Measurements from ENCODE around the gene UGCG.
"Not testable (repeated sequence)": the region's sequence is repeated elsewhere in the genome, so short reads cannot be mapped to it uniquely, and the experiment has no call there.

The UGCG gene

DNA sequence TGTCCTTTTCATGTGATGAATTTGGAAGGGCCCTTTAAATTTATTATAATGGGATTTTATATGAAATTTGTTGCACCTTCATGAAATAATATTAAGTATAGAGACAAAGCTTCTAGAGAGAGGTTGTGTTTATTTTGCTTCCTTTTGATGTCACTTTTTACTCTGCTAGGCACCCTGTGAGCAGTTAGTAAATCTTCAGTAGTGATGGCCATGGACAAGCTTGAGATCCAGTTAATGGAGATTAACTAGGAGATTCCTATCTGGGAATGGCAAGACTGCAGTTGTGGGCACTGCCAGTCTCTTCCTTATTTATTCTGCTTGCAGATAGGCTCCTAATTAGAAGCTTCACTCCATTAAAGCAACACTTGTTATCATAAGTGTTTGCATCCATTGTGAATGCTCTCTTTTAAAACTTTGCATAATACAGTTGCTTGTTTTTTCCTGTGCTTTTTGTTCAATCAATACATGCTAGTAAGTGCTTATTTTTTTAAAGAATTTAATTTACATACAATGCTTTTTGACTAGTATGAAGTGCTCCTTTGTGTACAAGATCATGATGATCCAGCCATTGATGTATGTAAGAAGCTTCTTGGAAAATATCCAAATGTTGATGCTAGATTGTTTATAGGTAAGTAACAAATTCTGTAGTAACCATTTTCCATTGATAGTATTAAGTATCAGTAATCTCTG is 25.9 kb downstream of the UGCG start:
- DNase-seq: no peak

DNA sequence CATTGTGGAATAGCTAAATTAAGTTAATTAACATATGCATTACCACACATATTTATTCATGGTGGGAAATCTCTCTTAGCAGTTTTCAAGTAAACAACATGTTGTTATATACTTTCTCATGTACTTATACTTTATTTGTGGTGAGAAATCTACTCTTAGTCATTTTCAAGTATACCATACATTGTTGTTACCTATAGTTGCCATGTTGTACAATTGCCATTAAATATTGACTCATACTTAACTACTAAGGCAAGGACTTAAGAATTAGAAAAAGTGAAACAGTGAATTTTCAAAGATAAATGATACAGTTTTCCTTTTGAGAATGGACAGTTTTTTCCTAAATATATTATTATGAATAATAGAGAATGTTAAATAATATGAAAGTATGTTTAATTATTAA is 27.7 kb downstream of the UGCG start:
- DNase-seq: no peak

GRCh38 chr9:111925017-111925770 is 28.6 kb downstream of the UGCG start:
- no peak for DNase-seq

- no peak for DNase-seq
Observed at GRCh38 chr9:111925784-111926183, 29.2 kb downstream of the UGCG start.

- peak; percentile 12 to 84 (median 45) for DNase-seq
Observed at GRCh38 chr9:111926421-111926875, 29.8 kb downstream of the UGCG start.

GRCh38 chr9:111928359-111928720 is 31.7 kb downstream of the UGCG start:
- no peak for DNase-seq

GRCh38 chr9:111934747-111935146 is 38.1 kb downstream of the UGCG start:
- no peak for DNase-seq

DNA sequence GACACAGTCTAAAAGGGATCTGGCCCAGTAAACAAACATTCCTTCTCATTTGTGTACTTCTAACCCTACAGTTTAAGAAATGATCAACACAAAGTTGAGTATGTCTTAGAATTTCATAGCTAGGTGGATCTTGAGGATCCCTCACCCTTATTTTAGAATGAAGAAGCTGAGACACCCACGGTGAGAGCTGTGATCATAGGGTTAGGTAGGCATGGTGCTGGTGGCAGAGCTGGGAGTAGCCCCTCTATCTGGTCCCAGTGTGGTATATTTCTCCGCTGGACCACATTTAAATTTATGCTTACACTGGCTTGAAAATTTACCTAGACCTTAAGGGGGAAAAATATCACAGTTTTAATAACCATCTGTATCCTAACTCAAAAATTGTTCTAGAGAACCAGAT is 39.8 kb downstream of the UGCG start:
- no peak for DNase-seq

DNA sequence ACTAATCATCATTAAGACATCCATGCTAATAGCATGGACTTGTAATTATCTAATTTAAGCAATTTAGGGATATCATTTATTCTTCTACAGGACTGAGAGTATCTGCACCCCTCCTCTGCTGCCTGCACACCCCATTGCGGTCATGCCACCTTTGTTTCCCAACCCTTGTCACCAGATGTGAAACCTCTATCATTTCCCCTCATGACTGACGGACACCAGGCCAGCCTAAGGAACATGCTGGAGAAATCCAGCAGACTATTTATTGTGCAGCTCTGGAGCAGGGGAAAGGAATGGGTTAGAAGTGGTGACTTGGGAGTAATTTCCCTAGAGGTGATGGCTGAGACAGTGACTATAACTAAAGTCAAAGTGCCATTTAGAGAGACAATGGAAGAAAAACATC is 40.7 kb downstream of the UGCG start:
- DNase-seq: no peak

DNA sequence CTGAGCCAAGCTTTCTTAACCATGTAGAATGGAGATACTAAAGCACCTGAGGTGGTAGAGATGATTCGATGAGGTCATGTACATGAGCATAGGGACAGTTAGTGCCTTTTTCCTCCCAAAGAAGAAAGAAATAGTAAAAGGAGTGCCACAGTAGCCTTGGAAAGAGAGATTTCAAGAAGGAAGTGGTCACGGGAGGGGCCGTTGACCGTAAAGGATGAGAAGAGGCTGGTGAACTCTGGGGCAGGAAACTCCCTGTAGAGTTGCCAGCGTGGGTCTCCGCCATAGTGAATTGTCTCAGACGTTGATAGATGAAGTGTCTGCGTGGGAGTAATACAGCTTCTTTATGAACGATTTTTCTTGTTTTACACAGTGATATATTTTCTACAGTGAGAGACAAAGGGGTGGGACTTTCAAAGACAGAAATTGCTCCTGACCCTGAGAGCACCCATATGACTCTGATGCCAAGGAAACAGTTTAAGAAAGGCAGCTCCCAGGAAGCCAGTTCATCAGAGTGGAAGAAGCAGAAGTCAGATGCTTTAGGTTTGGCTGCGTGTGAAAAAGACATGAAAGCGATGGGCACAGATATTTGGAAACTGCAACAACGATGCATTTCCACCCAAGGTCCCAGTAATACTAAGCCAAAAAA is 41.3 kb downstream of the UGCG start:
- peak in 4 of 5 donors; percentile 23 to 59 (median 34) for DNase-seq

DNA sequence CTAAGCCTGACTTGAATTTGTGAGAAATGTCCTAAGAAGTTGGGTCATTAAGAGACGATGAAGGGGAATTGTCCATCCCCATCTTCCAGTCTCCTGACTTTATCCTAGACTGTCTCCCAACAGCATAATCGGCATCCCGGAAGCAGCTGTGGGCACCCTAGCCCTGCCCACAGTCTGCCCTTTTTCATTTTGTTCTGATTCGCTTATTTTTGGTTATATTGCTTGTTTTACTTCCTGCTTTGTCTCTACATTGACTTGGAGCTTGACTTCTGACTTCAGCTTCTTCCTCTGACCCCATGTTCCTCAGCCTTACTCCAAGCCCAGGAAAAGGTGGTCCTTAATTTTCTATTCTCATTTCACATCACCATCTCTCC is 41.8 kb downstream of the UGCG start:
- DNase-seq: no peak

- DNase-seq: no peak
Observed at GRCh38 chr9:111939322-111939721, 42.7 kb downstream of the UGCG start.

DNA sequence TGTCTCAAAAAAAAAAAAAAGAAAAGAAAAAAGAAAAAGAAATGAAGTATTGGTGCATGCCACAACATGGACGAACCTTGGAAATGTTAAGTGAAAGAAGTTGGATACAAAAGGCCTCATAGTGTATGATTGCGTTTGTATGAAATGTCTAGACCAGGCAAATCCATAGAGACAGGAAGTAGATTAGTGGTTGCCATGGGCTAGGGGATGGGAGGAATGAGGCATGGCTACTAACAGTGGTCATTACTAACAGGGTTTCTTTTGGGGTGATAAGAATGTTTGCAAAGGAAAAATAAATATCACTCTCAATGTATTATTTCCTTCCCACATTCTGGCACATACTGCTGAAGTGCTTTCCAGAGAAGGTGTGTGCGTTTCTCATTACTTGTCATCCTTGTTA is 44.1 kb downstream of the UGCG start:
- no peak for DNase-seq

- DNase-seq: no peak
Observed at GRCh38 chr9:111943200-111943599, 46.6 kb downstream of the UGCG start.

- no peak for DNase-seq
Observed at GRCh38 chr9:111943746-111944145, 47.1 kb downstream of the UGCG start.

GRCh38 chr9:111944241-111944866 is 47.7 kb downstream of the UGCG start:
- no peak for DNase-seq

DNA sequence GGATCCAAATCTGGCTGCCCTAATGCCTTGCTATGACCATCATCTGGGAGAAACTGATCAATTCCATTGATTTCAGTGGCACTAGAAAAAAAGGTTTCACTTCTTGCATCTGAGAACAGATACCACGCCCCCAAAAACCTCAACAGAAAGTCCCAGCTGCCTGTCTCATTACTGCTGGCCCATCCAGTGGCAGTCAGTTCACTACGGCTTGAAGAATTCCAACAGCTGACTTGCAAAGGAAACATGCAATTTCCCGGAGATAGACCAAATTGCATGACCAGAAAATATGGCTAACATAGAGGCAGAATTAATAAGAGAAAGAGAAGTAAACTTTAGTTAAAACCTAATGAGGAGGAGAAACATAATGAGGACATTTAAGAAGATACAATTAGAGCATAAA is 48.6 kb downstream of the UGCG start:
- DNase-seq: peak in 2 of 5 donors; percentile 13 to 24

DNA sequence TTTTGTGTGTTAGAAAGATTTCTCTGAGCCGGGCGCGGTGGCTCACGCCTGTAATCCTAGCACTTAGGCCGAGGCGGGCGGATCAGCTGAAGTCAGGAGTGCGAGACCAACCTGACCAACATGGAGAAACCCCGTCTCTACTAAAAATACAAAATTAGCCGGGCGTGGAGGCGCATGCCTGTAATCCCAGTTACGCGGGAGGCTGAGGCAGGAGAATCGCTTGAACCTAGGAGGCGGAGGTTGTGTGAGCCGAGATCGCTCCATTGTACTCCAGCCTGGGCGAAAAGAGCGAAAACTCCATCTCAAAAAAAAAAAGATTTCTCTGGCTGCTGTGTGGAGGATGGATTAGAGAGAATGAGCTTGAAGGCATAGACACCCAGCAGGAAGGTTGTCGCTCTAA is 51.5 kb downstream of the UGCG start:
- not testable (repeated sequence) for DNase-seq

DNA sequence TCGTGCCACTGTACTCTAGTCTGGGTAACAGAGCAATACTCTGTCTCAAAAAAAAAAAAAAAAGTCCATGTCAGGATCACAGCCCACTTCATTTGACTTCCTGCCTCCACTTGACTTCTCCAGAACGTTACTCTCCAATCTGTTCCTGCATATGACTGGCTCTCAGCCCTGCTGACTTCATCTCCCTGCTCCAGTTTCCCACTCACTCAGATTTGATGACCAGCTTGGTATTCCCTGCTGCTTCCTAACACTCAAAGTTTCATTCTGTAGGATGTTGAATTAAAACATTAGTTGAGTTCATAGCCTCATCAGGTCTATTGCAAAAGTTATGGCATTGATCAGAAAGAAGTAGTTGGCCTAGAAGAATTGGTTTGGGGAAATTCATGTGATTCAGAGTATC is 52.3 kb downstream of the UGCG start:
- DNase-seq: no peak

- no peak for DNase-seq
Observed at GRCh38 chr9:111949919-111950318, 53.3 kb downstream of the UGCG start.

DNA sequence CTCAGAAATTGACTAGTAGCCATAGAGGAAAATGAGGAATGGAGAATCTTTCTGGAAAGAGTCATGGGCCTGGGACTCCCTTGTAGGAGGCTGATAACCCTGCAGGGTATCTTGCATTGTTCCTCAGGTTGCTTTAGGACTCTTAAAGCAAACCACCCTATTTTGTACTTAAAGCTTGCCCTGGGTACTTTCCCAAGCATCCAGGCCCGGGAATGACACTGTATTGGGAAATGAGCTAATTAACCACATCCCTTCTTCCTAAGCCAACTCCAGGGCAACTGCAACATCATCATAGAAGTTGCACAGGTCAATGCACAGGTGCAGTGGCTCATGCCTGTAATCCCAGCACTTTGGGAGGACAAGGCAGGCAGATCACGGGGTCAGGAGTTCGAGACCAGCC is 55.9 kb downstream of the UGCG start:
- no peak for DNase-seq

DNA sequence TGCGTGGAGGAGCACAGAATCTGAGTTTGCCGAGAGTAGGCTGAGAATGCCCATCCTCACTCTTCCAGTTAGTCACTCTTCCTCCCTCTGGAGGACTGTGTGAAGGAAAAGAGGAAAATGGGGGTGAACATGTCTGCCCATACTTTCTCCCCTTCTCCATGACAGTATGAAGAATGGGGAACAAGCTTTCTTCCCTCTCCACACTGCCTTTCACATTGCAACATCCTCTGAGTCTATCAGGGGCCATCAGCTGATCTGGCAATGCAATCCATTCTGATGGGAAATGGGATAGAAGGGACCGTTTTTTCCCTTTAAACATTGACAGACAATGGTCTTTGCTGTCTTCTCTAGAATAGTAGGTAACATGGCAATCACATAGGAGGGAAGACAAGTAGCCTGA is 56.8 kb downstream of the UGCG start:
- no peak for DNase-seq

GRCh38 chr9:111955048-111955447 is 58.4 kb downstream of the UGCG start:
- no peak for DNase-seq

Data from T-helper 1 cell (primary cell).